ENCODE results near the gene PLXNA4. TPM values are rescaled to one million over a fixed set of nuclear protein-coding genes. Genes with fewer than 3 reads are reported as not detected.

The PLXNA4 gene
- total and polyA plus RNA-seq, 9 of the 15 experiments (the other 6 are each of a cell fraction or from before 2014, with no cell fraction given): under 0.01 to 0.09 TPM; not detected in 7

DNA sequence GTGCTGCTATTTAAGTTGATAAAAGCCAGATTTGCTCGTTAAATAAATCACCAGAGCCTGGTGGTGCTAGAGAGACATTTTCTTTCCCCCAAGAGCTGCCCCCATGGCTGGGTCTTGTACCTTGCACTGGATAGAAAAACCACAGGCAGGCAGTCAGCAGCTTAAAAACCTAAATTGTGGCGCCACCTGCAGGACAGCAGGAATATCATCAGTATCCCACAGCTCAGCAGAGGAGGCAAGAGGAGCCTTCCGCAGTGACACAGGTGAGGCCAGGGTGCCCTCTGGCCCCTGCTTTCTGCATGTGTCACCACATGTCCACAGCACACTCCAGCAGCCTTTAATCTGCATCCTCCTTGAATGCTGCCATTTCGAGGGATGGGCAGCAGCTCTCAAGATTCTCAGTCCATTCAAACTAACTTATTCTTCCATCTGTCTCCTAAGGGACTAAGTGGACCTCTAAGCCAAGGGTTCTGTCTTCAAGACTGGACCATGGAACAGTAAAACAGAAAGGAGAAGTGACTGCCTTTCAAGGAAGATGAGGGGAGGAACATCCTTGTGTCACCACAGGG, 4.5 kb upstream of the PLXNA4 start (continued):
- TF ChIP-seq, protein P1, sequence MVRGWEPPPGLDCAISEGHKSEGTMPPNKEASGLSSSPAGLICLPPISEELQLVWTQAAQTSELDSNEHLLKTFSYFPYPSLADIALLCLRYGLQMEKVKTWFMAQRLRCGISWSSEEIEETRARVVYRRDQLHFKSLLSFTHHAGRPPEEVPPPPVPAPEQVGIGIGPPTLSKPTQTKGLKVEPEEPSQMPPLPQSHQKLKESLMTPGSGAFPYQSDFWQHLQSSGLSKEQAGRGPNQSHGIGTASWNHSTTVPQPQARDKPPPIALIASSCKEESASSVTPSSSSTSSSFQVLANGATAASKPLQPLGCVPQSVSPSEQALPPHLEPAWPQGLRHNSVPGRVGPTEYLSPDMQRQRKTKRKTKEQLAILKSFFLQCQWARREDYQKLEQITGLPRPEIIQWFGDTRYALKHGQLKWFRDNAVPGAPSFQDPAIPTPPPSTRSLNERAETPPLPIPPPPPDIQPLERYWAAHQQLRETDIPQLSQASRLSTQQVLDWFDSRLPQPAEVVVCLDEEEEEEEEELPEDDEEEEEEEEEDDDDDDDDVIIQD (CRISPR knock-in tag; IDR thresholded peaks at IDR 0.05): no peak
- TF ChIP-seq BACH1 (tag; IDR thresholded peaks at IDR 0.05): no peak
- TF ChIP-seq, protein P2, sequence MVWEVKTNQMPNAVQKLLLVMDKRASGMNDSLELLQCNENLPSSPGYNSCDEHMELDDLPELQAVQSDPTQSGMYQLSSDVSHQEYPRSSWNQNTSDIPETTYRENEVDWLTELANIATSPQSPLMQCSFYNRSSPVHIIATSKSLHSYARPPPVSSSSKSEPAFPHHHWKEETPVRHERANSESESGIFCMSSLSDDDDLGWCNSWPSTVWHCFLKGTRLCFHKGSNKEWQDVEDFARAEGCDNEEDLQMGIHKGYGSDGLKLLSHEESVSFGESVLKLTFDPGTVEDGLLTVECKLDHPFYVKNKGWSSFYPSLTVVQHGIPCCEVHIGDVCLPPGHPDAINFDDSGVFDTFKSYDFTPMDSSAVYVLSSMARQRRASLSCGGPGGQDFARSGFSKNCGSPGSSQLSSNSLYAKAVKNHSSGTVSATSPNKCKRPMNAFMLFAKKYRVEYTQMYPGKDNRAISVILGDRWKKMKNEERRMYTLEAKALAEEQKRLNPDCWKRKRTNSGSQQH (CRISPR knock-in tag; IDR thresholded peaks at IDR 0.05): 0 out of 2 replicates have a peak, but pooled peaks have one; percentile 20
- TF ChIP-seq, protein P3, sequence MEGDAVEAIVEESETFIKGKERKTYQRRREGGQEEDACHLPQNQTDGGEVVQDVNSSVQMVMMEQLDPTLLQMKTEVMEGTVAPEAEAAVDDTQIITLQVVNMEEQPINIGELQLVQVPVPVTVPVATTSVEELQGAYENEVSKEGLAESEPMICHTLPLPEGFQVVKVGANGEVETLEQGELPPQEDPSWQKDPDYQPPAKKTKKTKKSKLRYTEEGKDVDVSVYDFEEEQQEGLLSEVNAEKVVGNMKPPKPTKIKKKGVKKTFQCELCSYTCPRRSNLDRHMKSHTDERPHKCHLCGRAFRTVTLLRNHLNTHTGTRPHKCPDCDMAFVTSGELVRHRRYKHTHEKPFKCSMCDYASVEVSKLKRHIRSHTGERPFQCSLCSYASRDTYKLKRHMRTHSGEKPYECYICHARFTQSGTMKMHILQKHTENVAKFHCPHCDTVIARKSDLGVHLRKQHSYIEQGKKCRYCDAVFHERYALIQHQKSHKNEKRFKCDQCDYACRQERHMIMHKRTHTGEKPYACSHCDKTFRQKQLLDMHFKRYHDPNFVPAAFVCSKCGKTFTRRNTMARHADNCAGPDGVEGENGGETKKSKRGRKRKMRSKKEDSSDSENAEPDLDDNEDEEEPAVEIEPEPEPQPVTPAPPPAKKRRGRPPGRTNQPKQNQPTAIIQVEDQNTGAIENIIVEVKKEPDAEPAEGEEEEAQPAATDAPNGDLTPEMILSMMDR (IDR thresholded peaks at IDR 0.05 in 2 of 3, conservative IDR thresholded peaks at IDR 0.05 in 1 of 3; ENCODE audit: insufficient read depth in 2 of 3, low read depth in 1 of 3, low read length in 3 of 3): peak; percentile 91 to 94 (median 93)
- peak; percentile 88 to 90 for TF ChIP-seq RAD21 (CRISPR knock-in tag; conservative IDR thresholded peaks at IDR 0.05 in 1 of 2, IDR thresholded peaks at IDR 0.05 in 1 of 2)
- TF ChIP-seq ZNF197 (CRISPR knock-in tag; IDR thresholded peaks at IDR 0.05; ENCODE audit: low read depth): no peak
- no peak for TF ChIP-seq SLC30A9 (CRISPR knock-in tag; IDR thresholded peaks at IDR 0.05)
- TF ChIP-seq FOS (IDR thresholded peaks at IDR 0.05; ENCODE audit: extremely low read depth, insufficient read length): no peak
- TF ChIP-seq JUND (IDR thresholded peaks at IDR 0.05; ENCODE audit: borderline replicate concordance, low read depth, low read length): 0 out of 2 replicates have a peak, but pooled peaks have one; percentile 35
- TF ChIP-seq JUND (tag; IDR thresholded peaks at IDR 0.05; ENCODE audit: borderline replicate concordance, low read depth, low read length): no peak
- TF ChIP-seq, protein P4, sequence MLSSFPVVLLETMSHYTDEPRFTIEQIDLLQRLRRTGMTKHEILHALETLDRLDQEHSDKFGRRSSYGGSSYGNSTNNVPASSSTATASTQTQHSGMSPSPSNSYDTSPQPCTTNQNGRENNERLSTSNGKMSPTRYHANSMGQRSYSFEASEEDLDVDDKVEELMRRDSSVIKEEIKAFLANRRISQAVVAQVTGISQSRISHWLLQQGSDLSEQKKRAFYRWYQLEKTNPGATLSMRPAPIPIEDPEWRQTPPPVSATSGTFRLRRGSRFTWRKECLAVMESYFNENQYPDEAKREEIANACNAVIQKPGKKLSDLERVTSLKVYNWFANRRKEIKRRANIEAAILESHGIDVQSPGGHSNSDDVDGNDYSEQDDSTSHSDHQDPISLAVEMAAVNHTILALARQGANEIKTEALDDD (IDR thresholded peaks at IDR 0.05): no peak
- TF ChIP-seq ADNP (tag; IDR thresholded peaks at IDR 0.05): no peak
- no peak for TF ChIP-seq SRSF9 (IDR thresholded peaks at IDR 0.05; ENCODE audit: borderline replicate concordance, low read depth, low read length)
- no peak for TF ChIP-seq PHF8 (IDR thresholded peaks at IDR 0.05; ENCODE audit: borderline replicate concordance, low read length)
- no peak for TF ChIP-seq ARNT (IDR thresholded peaks at IDR 0.05)
- 0 out of 4 replicates have a peak, but pooled peaks of 1 of the 2 experiments have one; percentile 13 for TF ChIP-seq TBL1XR1 (IDR thresholded peaks at IDR 0.05; ENCODE audit: low read length in 2 of 2)
- TF ChIP-seq HNRNPK (IDR thresholded peaks at IDR 0.05; ENCODE audit: low read depth, low read length, poor library complexity, severe bottlenecking): no peak
